Neural cell (in vitro differentiated cells): ENCODE data around the gene LZTR1.

Source experiments
- CTCF ChIP-seq: fragments of 450-650 bp; IDR thresholded peaks from 2 replicates; pipeline ENCODE4 v1.5.1; 2014; ENCODE audit warnings: antibody characterized with exemption, mild to moderate bottlenecking, moderate library complexity; ENCODE audit not compliant: poor library complexity, severe bottlenecking
- MXI1 ChIP-seq: fragments of 450-650 bp; conservative IDR thresholded peaks from 2 replicates; pipeline ENCODE4 v1.6.1; 2014; ENCODE audit warnings: antibody characterized with exemption, mild to moderate bottlenecking; ENCODE audit not compliant: poor library complexity, severe bottlenecking
- TAF1 ChIP-seq: IDR thresholded peaks from 2 replicates; pipeline ENCODE4 v1.6.1; 2012; ENCODE audit warnings: low read depth

GRCh38 chr22:21020802-21021429 is 38.8 kb downstream of the LZTR1 start:
- TF ChIP-seq CTCF (no peak), MXI1 (no peak), TAF1 (no peak)
